Measurements from ENCODE around the gene CACNA1E.
"Not testable (repeated sequence)": the region's sequence is repeated elsewhere in the genome, so short reads cannot be mapped to it uniquely, and the experiment has no call there.

Gene CACNA1E

GRCh38 chr1:181525104-181525721 lies 41.9 kb downstream of the CACNA1E start:
- TF ChIP-seq ZC3H10 (CRISPR knock-in tag; IDR thresholded peaks at IDR 0.05) = no peak
- TF ChIP-seq ARNTL (CRISPR knock-in tag; IDR thresholded peaks at IDR 0.05; ENCODE audit: borderline replicate concordance, low read depth) = no peak
- no peak for TF ChIP-seq GLIS3 (CRISPR knock-in tag; IDR thresholded peaks at IDR 0.05)
- no peak for TF ChIP-seq TCF4 (CRISPR knock-in tag; IDR thresholded peaks at IDR 0.05; ENCODE audit: borderline replicate concordance)
- no peak for TF ChIP-seq ISL1 (CRISPR knock-in tag; IDR thresholded peaks at IDR 0.05)
- TF ChIP-seq POU6F1 (CRISPR knock-in tag; IDR thresholded peaks at IDR 0.05; ENCODE audit: borderline replicate concordance, low read depth) = no peak
- no peak for TF ChIP-seq ZNF565 (CRISPR knock-in tag; conservative IDR thresholded peaks at IDR 0.05; ENCODE audit: low read depth)
- TF ChIP-seq PPARA (CRISPR knock-in tag; IDR thresholded peaks at IDR 0.05; ENCODE audit: borderline replicate concordance) = no peak
- TF ChIP-seq CREB5 (CRISPR knock-in tag; IDR thresholded peaks at IDR 0.05; ENCODE audit: low read depth) = no peak
- TF ChIP-seq ESRRG (CRISPR knock-in tag; IDR thresholded peaks at IDR 0.05) = no peak
- TF ChIP-seq RARB (CRISPR knock-in tag; IDR thresholded peaks at IDR 0.05) = no peak
- no peak for TF ChIP-seq ZNF8 (CRISPR knock-in tag; IDR thresholded peaks at IDR 0.05)
- no peak for TF ChIP-seq SNAI2 (CRISPR knock-in tag; IDR thresholded peaks at IDR 0.05)
- ATAC-seq = no peak

- ATAC-seq = not testable (repeated sequence)
These were observed 44.9 kb downstream of the CACNA1E start for GRCh38 chr1:181528241-181528640.

DNA sequence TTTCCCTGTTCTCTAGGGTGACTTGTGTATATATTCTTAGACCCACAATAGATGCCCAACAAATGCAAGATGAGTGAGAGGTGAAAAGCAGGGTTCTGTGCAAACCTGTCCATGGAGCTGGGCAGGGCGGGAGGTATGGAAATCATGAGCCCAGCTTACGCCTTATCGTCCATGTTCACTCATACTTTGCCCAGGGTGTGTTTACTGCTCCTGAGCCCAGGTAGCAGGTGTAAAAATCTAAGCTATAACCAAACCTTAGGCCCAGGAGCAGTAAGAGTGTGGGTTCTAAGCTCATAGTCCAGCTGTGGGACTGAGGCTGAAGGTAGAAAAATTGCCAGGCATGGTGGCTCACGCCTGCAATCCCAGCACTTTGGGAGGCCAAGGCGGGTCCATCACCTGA lies 48.1 kb downstream of the CACNA1E start:
- no peak for ATAC-seq
- TF ChIP-seq ZC3H10 (CRISPR knock-in tag; IDR thresholded peaks at IDR 0.05) = no peak
- no peak for TF ChIP-seq ESRRG (CRISPR knock-in tag; IDR thresholded peaks at IDR 0.05)
- no peak for TF ChIP-seq POU6F1 (CRISPR knock-in tag; IDR thresholded peaks at IDR 0.05; ENCODE audit: borderline replicate concordance, low read depth)
- TF ChIP-seq CREB5 (CRISPR knock-in tag; IDR thresholded peaks at IDR 0.05; ENCODE audit: low read depth) = no peak
- TF ChIP-seq CSRNP3 (CRISPR knock-in tag; IDR thresholded peaks at IDR 0.05) = no peak
- no peak for TF ChIP-seq TCF4 (CRISPR knock-in tag; IDR thresholded peaks at IDR 0.05; ENCODE audit: borderline replicate concordance)
- no peak for TF ChIP-seq ARNTL (CRISPR knock-in tag; IDR thresholded peaks at IDR 0.05; ENCODE audit: borderline replicate concordance, low read depth)
- TF ChIP-seq CSDC2 (CRISPR knock-in tag; IDR thresholded peaks at IDR 0.05) = no peak

- ATAC-seq = no peak
- TF ChIP-seq ESRRG (CRISPR knock-in tag; IDR thresholded peaks at IDR 0.05) (no peak), TOX (CRISPR knock-in tag; IDR thresholded peaks at IDR 0.05; ENCODE audit: borderline replicate concordance) (no peak), ZFP3 (CRISPR knock-in tag; IDR thresholded peaks at IDR 0.05) (no peak), SNAI2 (CRISPR knock-in tag; IDR thresholded peaks at IDR 0.05) (no peak), ZFP30 (CRISPR knock-in tag; IDR thresholded peaks at IDR 0.05) (no peak), ZNF565 (CRISPR knock-in tag; conservative IDR thresholded peaks at IDR 0.05; ENCODE audit: low read depth) (no peak), RARB (CRISPR knock-in tag; IDR thresholded peaks at IDR 0.05) (no peak), ARNTL (CRISPR knock-in tag; IDR thresholded peaks at IDR 0.05; ENCODE audit: borderline replicate concordance, low read depth) (no peak), CREB5 (CRISPR knock-in tag; IDR thresholded peaks at IDR 0.05; ENCODE audit: low read depth) (no peak), POU6F1 (CRISPR knock-in tag; IDR thresholded peaks at IDR 0.05; ENCODE audit: borderline replicate concordance, low read depth) (no peak), ISL1 (CRISPR knock-in tag; IDR thresholded peaks at IDR 0.05) (no peak), ZNF70 (CRISPR knock-in tag; IDR thresholded peaks at IDR 0.05) (no peak)
- TF ChIP-seq, protein P1, sequence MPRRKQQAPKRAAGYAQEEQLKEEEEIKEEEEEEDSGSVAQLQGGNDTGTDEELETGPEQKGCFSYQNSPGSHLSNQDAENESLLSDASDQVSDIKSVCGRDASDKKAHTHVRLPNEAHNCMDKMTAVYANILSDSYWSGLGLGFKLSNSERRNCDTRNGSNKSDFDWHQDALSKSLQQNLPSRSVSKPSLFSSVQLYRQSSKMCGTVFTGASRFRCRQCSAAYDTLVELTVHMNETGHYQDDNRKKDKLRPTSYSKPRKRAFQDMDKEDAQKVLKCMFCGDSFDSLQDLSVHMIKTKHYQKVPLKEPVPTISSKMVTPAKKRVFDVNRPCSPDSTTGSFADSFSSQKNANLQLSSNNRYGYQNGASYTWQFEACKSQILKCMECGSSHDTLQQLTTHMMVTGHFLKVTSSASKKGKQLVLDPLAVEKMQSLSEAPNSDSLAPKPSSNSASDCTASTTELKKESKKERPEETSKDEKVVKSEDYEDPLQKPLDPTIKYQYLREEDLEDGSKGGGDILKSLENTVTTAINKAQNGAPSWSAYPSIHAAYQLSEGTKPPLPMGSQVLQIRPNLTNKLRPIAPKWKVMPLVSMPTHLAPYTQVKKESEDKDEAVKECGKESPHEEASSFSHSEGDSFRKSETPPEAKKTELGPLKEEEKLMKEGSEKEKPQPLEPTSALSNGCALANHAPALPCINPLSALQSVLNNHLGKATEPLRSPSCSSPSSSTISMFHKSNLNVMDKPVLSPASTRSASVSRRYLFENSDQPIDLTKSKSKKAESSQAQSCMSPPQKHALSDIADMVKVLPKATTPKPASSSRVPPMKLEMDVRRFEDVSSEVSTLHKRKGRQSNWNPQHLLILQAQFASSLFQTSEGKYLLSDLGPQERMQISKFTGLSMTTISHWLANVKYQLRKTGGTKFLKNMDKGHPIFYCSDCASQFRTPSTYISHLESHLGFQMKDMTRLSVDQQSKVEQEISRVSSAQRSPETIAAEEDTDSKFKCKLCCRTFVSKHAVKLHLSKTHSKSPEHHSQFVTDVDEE (CRISPR knock-in tag; IDR thresholded peaks at IDR 0.05) = no peak
These were observed 48.8 kb downstream of the CACNA1E start for GRCh38 chr1:181531951-181532600.

All from SK-N-SH treated with all-trans-retinoic acid at 6 μM for 48 hours (cell line).